HG03565 (cell line): Measurements from ENCODE around the gene MCM7.
"Not testable (repeated sequence)": the region's sequence is repeated elsewhere in the genome, so short reads cannot be mapped to it uniquely, and the experiment has no call there.

Experiments
- ATAC-seq: cut with Tn5 transposase; IDR thresholded peaks from one replicate; pipeline ENCODE4 v1.9.1; 2021; ENCODE audit warnings: mild to moderate bottlenecking, moderate library complexity; ENCODE audit not compliant: unreplicated experiment

MCM7 gene

GRCh38 chr7:100101016-100101862 lies at the start of gene MCM7, which contains the start of gene AP4M1:
Gene MCM7, minus strand, starts transcription at chr7:100101397. Its CDS starts 103 bp downstream, at chr7:100101294.
Gene AP4M1, plus strand, starts transcription at chr7:100101643. Its CDS starts 72 bp downstream, at chr7:100101715.
- peak; percentile 65 for ATAC-seq

- peak; percentile 98 for ATAC-seq
Observed at GRCh38 chr7:100148559-100149328, 47.5 kb upstream of the MCM7 start, which contains the start of gene LAMTOR4. Gene LAMTOR4, plus strand, starts transcription at chr7:100148918. Its CDS starts 55 bp downstream, at chr7:100148973.

- ATAC-seq: no peak
Observed at GRCh38 chr7:100148225-100148558, 47.0 kb upstream of the MCM7 start.

- ATAC-seq: no peak
Observed at GRCh38 chr7:100147278-100147677, 46.1 kb upstream of the MCM7 start.

GRCh38 chr7:100146350-100146749 lies 45.2 kb upstream of the MCM7 start:
- ATAC-seq: not testable (repeated sequence)

GRCh38 chr7:100142461-100142860 lies 41.3 kb upstream of the MCM7 start:
- ATAC-seq: no peak

- ATAC-seq: no peak
Observed at GRCh38 chr7:100141555-100141949, 40.4 kb upstream of the MCM7 start.

- no peak for ATAC-seq
Observed at GRCh38 chr7:100137851-100138760, 36.9 kb upstream of the MCM7 start.

- ATAC-seq: no peak
Observed at GRCh38 chr7:100132697-100133151, 31.5 kb upstream of the MCM7 start.

GRCh38 chr7:100132126-100132525 lies 30.9 kb upstream of the MCM7 start:
- ATAC-seq: no peak

- no peak for ATAC-seq
Observed at GRCh38 chr7:100130608-100131453, 29.6 kb upstream of the MCM7 start.

GRCh38 chr7:100130220-100130607 lies 29.0 kb upstream of the MCM7 start:
- not testable (repeated sequence) for ATAC-seq

- no peak for ATAC-seq
Observed at GRCh38 chr7:100128637-100128963, 27.4 kb upstream of the MCM7 start.

- ATAC-seq: no peak
Observed at GRCh38 chr7:100127866-100128636, 26.9 kb upstream of the MCM7 start.

GRCh38 chr7:100126931-100127865 lies 26.0 kb upstream of the MCM7 start, which contains the start of gene MBLAC1:
Gene MBLAC1, plus strand, starts transcription at chr7:100126967. Its CDS starts 429 bp downstream, at chr7:100127396.
- peak; percentile 42 for ATAC-seq

- peak; percentile 2 for ATAC-seq
Observed at GRCh38 chr7:100126239-100126930, 25.2 kb upstream of the MCM7 start.
